HG03060 (cell line): Measurements from ENCODE around the gene MYO3B.
"Not testable (repeated sequence)": the region's sequence is repeated elsewhere in the genome, so short reads cannot be mapped to it uniquely, and the experiment has no call there.

Experiments
- ATAC-seq: cut with Tn5 transposase; IDR thresholded peaks from one replicate; pipeline ENCODE4 v1.9.1; 2021; ENCODE audit warnings: low read depth, moderate number of reproducible peaks; ENCODE audit not compliant: unreplicated experiment

Gene MYO3B

GRCh38 chr2:170525566-170525900 lies 347.6 kb downstream of the MYO3B start:
- no peak for ATAC-seq

DNA sequence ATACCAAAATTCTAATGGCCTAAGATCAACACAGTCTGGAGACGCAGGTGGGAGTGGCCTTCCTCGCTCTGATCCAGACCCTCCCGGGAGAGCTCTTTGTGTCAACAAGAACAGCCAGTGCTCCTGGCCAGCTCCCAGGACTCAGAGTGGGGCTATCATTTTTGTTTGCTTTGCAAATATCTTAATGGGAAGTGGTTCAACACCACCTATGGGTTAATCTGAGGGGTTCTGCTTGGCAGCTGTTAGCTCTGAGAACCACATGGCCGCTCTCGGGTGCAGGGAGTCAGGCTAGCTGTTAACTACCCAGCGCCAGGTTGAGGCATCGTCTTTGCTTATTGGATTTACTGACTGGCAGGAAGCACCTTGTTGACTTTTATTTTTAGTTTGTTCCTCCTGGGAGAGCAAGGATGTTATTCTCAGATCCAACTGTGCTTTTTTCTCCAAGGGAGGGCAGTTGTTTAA lies 352.4 kb downstream of the MYO3B start:
- no peak for ATAC-seq

GRCh38 chr2:170530803-170531564 lies 353.0 kb downstream of the MYO3B start:
- no peak for ATAC-seq

GRCh38 chr2:170531876-170532275 lies 353.9 kb downstream of the MYO3B start:
- ATAC-seq = no peak

DNA sequence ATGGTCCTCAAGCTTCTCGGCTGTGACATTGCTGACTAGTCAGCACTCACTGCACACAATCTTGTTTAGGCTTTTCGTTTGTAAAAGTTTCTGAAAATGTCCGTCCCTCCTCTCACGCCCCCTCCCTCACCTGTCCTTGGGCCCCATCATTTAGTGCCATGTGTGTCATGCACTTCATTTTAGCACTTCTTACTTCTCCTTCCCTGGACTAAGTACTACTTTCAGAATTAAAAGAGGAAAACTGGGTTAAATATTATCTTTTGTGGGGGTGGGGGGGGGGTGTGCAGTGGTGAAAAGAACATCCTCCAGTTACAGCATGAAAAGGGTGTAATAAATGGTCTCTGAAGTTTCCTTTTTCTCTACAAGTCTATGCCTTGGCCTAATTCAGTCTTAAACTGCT lies 355.2 kb downstream of the MYO3B start:
- ATAC-seq = no peak

GRCh38 chr2:170535552-170535951 lies 357.6 kb downstream of the MYO3B start:
- no peak for ATAC-seq

DNA sequence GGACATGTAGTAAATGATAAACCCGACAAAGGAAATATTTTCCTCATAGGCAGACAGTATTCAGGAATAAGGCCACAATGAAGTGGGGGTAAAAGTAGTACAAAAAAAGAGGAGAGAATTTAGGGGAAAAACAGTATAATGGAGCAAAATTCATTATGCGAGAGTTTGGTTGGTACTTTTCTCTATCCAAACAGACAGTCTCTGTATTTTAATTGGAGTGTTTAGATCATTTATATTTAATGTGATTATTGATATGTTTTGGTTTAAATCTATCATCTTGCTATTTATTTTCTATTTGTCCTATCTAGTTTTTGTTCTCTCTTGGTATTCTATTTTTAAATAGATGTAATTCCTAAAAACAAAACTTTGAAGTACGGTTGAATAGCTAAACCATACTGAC lies 366.9 kb downstream of the MYO3B start:
- ATAC-seq = no peak

DNA sequence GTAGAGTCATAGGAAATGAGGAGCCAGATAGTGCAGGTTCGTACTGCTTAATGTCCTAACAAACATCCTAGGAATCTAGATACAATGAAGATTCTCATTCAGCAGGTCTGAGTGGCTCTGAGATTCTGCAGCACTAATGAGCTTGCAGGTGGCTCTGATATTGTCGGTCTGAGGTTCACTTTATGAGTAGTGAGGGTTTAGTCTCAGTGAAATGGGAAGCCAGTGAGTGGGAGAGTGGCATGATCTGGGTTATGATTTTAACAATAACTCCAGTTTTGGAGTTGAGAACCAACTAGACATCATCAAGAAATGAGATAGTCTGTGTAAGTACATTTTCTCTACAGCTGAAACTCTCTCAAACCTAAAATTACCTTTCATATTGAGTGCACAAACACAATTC lies 370.4 kb downstream of the MYO3B start:
- ATAC-seq = no peak

GRCh38 chr2:170550501-170550900 lies 372.6 kb downstream of the MYO3B start:
- ATAC-seq = no peak

DNA sequence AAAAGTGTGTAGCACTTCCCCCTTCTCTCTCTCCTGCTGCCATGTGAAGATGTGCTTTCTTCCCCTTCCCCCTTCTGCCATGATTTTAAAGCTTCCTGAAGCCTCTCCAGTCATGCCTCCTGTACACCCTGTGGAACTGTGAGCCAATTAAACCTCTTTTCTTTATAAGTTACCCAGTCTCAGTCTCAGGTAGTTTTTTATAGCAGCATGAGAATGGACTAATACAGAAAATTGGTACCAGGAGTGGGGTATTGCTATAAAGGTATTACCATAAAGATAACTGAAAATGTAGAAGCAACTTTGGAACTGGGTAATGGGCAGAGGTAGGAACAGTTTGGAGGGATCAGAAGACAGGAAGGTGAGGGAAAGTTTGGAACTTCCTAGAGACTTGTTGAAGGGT lies 374.0 kb downstream of the MYO3B start:
- ATAC-seq = not testable (repeated sequence)

DNA sequence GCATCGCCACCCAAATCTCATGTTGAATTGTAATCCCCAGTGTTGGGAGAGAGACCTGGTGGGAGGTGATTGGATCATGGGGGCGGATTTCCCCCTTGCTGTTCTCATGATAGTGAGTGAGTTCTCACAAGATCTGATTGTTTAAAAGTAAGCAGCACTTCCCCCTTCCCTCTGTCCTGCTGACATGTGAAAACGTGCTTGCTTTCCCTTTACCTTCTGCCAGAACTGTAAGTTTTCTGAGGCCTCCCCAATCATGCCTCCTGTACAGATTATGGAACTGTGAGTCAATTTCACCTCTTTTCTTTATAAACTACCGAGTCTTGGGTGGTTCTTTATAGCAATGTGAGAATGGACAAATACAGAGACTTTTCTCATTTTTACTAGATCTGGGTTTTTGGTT lies 375.8 kb downstream of the MYO3B start:
- ATAC-seq = no peak

DNA sequence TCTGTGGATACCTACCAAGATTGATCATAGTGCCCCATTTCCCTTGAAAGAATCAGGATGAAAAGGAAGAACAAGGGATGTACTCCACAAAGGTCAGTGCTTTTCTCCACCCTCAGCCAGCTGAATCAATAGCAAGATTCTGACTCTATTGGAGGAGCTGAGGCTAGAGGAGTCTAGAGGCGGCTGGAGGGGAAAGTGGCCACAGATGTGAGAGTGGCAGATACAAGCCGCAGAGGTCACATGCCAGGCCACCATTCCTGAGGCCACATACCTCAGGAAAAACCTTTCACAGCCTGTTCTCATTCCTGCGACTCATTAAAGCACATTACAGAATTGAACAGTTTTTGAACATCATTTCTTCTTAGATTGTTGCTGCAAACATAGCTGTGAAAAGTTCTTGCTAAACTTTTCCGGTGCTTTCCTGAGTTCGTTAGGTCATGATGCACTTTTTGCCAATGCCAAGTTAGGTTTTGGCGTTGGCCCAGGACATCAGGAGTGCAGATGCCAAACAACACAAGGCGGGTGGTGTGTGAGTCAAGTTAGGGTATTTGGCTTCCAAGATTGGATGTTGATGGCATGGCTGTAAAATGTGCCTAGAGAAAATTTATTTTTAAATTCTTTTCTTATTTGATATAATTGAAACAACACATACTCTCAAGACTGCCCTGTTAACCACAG lies 376.5 kb downstream of the MYO3B start:
- ATAC-seq = no peak

DNA sequence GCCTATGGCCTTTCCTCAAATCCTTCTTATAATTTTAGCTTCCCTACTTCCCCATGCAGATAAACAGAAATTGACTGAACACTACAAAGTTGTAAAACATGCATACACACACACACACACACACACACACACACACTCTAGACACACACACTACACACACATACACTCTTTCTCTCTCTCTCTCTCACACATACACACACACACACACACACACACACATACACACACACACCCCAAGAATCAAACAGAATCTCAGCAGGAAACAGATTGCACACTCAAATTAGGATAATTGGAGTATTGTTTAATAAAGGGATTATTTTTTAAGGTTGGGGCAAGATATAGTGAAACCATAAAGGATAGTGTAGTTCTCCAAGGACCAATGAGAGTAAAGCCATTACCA lies 385.0 kb downstream of the MYO3B start:
- no peak for ATAC-seq

DNA sequence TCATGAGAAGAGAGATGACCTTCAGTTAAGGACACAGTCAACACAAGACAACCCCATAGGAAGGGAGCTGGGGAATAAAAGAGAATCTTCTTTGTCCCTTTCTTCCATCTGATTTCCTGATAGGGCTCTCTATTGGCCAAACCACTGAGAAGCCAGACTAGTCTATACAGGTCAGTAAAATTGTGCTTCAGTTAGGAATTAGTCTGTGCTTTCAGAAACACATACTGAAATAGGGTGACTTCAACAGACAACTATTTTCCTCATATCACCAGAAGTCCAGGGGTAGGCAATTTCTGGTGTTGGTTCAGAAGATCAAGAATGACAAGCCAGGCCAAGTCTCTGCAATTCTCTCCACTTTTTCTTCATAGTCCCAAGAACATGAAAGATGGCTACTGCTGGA lies 385.5 kb downstream of the MYO3B start:
- no peak for ATAC-seq

- ATAC-seq = no peak
Observed at GRCh38 chr2:170566138-170566537, 388.2 kb downstream of the MYO3B start.

DNA sequence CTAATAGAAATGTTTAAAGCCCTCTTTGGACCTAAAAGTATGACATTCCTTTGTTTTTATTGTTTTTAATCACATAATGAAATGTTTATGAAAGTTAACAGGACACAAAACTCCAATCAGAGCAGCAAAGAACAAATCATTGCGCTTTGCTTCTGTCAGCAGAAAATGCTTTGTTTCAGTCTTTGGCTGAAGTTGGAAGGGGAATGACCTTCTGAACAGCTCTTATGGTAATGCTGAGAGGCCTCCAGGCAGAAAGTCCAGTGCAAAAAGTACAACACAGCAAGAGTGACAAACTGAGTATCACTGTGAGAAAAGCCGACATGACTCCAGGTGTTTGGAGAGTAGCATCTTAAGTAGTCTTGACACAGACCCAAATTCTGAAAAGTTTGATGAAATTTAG lies 389.5 kb downstream of the MYO3B start:
- ATAC-seq = no peak

DNA sequence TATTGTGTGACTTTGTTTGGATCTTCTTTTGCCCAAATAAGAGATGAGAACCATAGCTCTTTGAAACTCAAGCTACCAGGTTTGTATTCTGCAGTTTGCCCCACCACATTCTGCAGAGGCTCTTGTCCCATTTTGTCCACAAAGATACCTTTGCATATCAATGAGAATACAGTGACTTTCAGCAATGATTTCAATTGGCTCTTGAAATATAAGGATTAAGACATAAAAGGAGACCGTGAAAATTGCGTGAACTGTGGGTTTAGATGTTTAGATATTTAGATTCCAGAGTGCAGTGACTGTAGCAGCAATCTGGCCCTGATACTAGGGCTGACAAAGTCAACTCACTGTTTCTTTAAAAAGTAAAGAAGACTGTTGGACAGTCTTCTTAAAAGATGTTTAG lies 390.6 kb downstream of the MYO3B start:
- ATAC-seq = no peak

- ATAC-seq = no peak
Observed at GRCh38 chr2:170571612-170572011, 393.7 kb downstream of the MYO3B start.

DNA sequence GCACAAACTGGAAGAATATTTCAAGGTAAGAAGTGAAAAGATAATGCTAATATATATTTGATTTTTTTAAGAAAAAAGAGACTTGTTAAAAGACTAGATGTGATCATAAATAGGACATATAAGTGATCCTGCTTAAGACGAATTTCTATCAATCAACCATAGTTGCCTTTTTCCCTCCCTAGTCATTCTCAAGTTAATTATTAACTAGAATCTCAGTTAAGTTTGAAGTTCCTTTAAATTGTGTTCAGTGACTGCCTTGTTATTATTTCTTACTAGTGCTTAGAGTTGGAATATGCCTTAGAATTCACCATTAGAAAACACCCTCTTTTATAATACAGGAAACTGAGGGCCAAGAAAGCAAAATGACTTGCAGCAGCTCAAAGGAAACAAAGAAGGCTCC lies 395.7 kb downstream of the MYO3B start:
- no peak for ATAC-seq

- ATAC-seq = no peak
Observed at GRCh38 chr2:170576296-170576695, 398.3 kb downstream of the MYO3B start.

GRCh38 chr2:170577356-170577755 lies 399.4 kb downstream of the MYO3B start:
- no peak for ATAC-seq

GRCh38 chr2:170578606-170579005 lies 400.7 kb downstream of the MYO3B start:
- no peak for ATAC-seq
